WTC11 (cell line): ENCODE data around the gene RPL27. TPM values are rescaled to one million over a fixed set of nuclear protein-coding genes. Genes with fewer than 3 reads are reported as not detected.

ENCODE experiments used
- CBFB ChIP-seq: sonication (generic); formaldehyde crosslinking; IDR thresholded peaks from 2 replicates; pipeline ENCODE4 v1.8.1; 2022; ENCODE audit warnings: mild to moderate bottlenecking, low read depth, missing genetic modification reagents
- CREB1 ChIP-seq: sonication (generic); formaldehyde crosslinking; IDR thresholded peaks from 2 replicates; pipeline ENCODE4 v1.8.0; 2023; ENCODE audit warnings: mild to moderate bottlenecking, missing genetic modification reagents
- CREM ChIP-seq: sonication (generic); formaldehyde crosslinking; IDR thresholded peaks from 2 replicates; pipeline ENCODE4 v1.8.1; 2022; ENCODE audit warnings: mild to moderate bottlenecking, missing genetic modification reagents, moderate library complexity
- ELF4 ChIP-seq: sonication (generic); formaldehyde crosslinking; IDR thresholded peaks from 2 replicates; pipeline ENCODE4 v1.8.1; 2022; ENCODE audit warnings: low read depth, mild to moderate bottlenecking, moderate library complexity, missing genetic modification reagents
- FOXK1 ChIP-seq: sonication (generic); formaldehyde crosslinking; IDR thresholded peaks from 2 replicates; pipeline ENCODE4 v1.8.0; 2022; ENCODE audit warnings: mild to moderate bottlenecking, moderate library complexity, missing genetic modification reagents
- FOXP1 ChIP-seq: sonication (generic); formaldehyde crosslinking; IDR thresholded peaks from 2 replicates; pipeline ENCODE4 v1.8.0; 2022; ENCODE audit warnings: missing genetic modification reagents, mild to moderate bottlenecking, moderate library complexity, borderline replicate concordance
- GABPB1 ChIP-seq: sonication (generic); formaldehyde crosslinking; IDR thresholded peaks from 2 replicates; pipeline ENCODE4 v1.8.1; 2023; ENCODE audit warnings: mild to moderate bottlenecking, missing genetic modification reagents
- HMGA2 ChIP-seq: fragments of 250-450 bp; sonication (Bioruptor Pico); IDR thresholded peaks from 2 replicates; pipeline ENCODE4 v1.4.0; 2021; ENCODE audit warnings: mild to moderate bottlenecking, moderate library complexity
- KAT7 ChIP-seq: sonication (generic); formaldehyde crosslinking; IDR thresholded peaks from 2 replicates; pipeline ENCODE4 v1.8.1; 2023; ENCODE audit warnings: missing genetic modification reagents, mild to moderate bottlenecking, borderline replicate concordance
- NR2C2 ChIP-seq: sonication (generic); formaldehyde crosslinking; IDR thresholded peaks from 2 replicates; pipeline ENCODE4 v1.8.0; 2022; ENCODE audit warnings: mild to moderate bottlenecking, missing genetic modification reagents
- NR3C1 ChIP-seq: sonication (generic); formaldehyde crosslinking; conservative IDR thresholded peaks from 2 replicates; pipeline ENCODE4 v1.8.1; 2023; ENCODE audit warnings: low read depth, mild to moderate bottlenecking, missing genetic modification reagents
- PRRX2 ChIP-seq: fragments of 250-450 bp; sonication (Bioruptor Pico); IDR thresholded peaks from 2 replicates; pipeline ENCODE4 v1.8.0; 2021; ENCODE audit warnings: mild to moderate bottlenecking
- SMAD3 ChIP-seq: sonication (generic); formaldehyde crosslinking; IDR thresholded peaks from 2 replicates; pipeline ENCODE4 v1.8.0; 2022; ENCODE audit warnings: missing genetic modification reagents, mild to moderate bottlenecking, borderline replicate concordance
- TP53 ChIP-seq: sonication (generic); formaldehyde crosslinking; IDR thresholded peaks from 2 replicates; pipeline ENCODE4 v1.8.1; 2023; ENCODE audit warnings: mild to moderate bottlenecking, missing genetic modification reagents
- ZNF263 ChIP-seq: sonication (generic); formaldehyde crosslinking; IDR thresholded peaks from 2 replicates; pipeline ENCODE4 v1.8.1; 2022; ENCODE audit warnings: low read depth, mild to moderate bottlenecking, moderate library complexity, missing genetic modification reagents
- total RNA-seq: library from RNA; stranded (reverse); gene quantifications from 3 replicates; pipeline ENCODE4 v1.2.3, GENCODE V29; 2021
- TF ChIP-seq, protein P1 (sequence below): sonication (generic); formaldehyde crosslinking; IDR thresholded peaks from 2 replicates; pipeline ENCODE4 v1.8.1; 2023; ENCODE audit warnings: mild to moderate bottlenecking, missing genetic modification reagents
- TF ChIP-seq, protein P2 (sequence below): sonication (generic); formaldehyde crosslinking; IDR thresholded peaks from 2 replicates; pipeline ENCODE4 v1.8.0; 2023; ENCODE audit warnings: missing genetic modification reagents
- TF ChIP-seq, protein P3 (sequence below): fragments of 250-450 bp; sonication (Bioruptor Pico); IDR thresholded peaks from 2 replicates; pipeline ENCODE4 v1.9.0; 2021; ENCODE audit warnings: mild to moderate bottlenecking
- TF ChIP-seq, protein P4 (sequence below): fragments of 250-450 bp; sonication (Bioruptor Pico); IDR thresholded peaks from 2 replicates; pipeline ENCODE4 v1.9.0; 2021; ENCODE audit warnings: mild to moderate bottlenecking
- TF ChIP-seq, protein P5 (sequence below): sonication (generic); formaldehyde crosslinking; IDR thresholded peaks from 2 replicates; pipeline ENCODE4 v1.8.1; 2022; ENCODE audit warnings: missing genetic modification reagents, borderline replicate concordance
- TF ChIP-seq, protein P6 (sequence below): sonication (generic); formaldehyde crosslinking; IDR thresholded peaks from 2 replicates; pipeline ENCODE4 v1.8.1; 2022; ENCODE audit warnings: mild to moderate bottlenecking, moderate library complexity, missing genetic modification reagents
- TF ChIP-seq, protein P7 (sequence below): sonication (generic); formaldehyde crosslinking; IDR thresholded peaks from 2 replicates; pipeline ENCODE4 v1.8.1; 2023; ENCODE audit warnings: mild to moderate bottlenecking, missing genetic modification reagents, moderate library complexity
- TF ChIP-seq, protein P8 (sequence below): sonication (generic); formaldehyde crosslinking; conservative IDR thresholded peaks from 2 replicates; pipeline ENCODE4 v1.8.1; 2023; ENCODE audit warnings: mild to moderate bottlenecking, low read depth, missing genetic modification reagents, moderate library complexity
- TF ChIP-seq, protein P9 (sequence below): sonication (generic); formaldehyde crosslinking; IDR thresholded peaks from 2 replicates; pipeline ENCODE4 v1.8.1; 2023; ENCODE audit warnings: mild to moderate bottlenecking, missing genetic modification reagents
- TF ChIP-seq, protein P10 (sequence below): fragments of 250-450 bp; sonication (Bioruptor Pico); IDR thresholded peaks from 2 replicates; pipeline ENCODE4 v2.1.2; 2022; ENCODE audit warnings: mild to moderate bottlenecking, moderate library complexity

Gene RPL27
- total RNA-seq, 1 experiment from 2014 or later, result 1,391 TPM

DNA sequence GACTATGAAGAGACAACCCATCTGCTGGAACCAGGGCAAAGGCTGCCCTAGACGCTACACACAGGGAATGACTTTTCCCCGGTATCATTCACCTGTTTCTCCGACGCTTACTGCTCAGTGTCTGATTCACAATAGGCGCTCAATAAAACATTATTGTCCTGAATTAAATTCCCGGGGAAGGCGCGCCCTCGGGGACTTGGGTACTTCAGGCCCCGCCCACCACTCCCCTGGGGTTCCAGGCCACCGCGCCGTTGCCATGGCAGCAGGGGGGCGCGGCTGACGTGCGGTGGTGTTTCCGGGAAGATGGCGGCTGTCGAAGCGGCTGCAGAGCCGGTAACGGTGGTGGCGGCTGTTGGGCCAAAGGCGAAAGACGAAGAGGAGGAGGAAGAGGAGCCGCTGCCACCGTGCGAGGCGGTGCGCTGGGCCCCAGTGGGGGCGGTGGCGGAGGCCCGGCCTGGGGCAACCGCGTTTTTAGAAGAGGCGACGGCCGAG lies 17.9 kb upstream of the RPL27 start, which contains the start of gene RUNDC1 (continued):
- TF ChIP-seq, protein P1, sequence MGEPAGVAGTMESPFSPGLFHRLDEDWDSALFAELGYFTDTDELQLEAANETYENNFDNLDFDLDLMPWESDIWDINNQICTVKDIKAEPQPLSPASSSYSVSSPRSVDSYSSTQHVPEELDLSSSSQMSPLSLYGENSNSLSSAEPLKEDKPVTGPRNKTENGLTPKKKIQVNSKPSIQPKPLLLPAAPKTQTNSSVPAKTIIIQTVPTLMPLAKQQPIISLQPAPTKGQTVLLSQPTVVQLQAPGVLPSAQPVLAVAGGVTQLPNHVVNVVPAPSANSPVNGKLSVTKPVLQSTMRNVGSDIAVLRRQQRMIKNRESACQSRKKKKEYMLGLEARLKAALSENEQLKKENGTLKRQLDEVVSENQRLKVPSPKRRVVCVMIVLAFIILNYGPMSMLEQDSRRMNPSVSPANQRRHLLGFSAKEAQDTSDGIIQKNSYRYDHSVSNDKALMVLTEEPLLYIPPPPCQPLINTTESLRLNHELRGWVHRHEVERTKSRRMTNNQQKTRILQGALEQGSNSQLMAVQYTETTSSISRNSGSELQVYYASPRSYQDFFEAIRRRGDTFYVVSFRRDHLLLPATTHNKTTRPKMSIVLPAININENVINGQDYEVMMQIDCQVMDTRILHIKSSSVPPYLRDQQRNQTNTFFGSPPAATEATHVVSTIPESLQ (CRISPR knock-in tag), result no peak
- TF ChIP-seq, protein P2, sequence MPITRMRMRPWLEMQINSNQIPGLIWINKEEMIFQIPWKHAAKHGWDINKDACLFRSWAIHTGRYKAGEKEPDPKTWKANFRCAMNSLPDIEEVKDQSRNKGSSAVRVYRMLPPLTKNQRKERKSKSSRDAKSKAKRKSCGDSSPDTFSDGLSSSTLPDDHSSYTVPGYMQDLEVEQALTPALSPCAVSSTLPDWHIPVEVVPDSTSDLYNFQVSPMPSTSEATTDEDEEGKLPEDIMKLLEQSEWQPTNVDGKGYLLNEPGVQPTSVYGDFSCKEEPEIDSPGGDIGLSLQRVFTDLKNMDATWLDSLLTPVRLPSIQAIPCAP (CRISPR knock-in tag), result 0 out of 2 replicates have a peak, but pooled peaks have one; percentile 14
- no peak for TF ChIP-seq ELF4 (CRISPR knock-in tag)
- TF ChIP-seq CREM (CRISPR knock-in tag), result peak; percentile 77; the same call in 1 of the 2 replicates
- no peak for TF ChIP-seq NR2C2 (CRISPR knock-in tag)
- TF ChIP-seq FOXK1 (CRISPR knock-in tag), result peak; percentile 65; the same call in 1 of the 2 replicates
- TF ChIP-seq SMAD3 (CRISPR knock-in tag), result peak; percentile 36; the same call in 1 of the 2 replicates
- TF ChIP-seq, protein P3, sequence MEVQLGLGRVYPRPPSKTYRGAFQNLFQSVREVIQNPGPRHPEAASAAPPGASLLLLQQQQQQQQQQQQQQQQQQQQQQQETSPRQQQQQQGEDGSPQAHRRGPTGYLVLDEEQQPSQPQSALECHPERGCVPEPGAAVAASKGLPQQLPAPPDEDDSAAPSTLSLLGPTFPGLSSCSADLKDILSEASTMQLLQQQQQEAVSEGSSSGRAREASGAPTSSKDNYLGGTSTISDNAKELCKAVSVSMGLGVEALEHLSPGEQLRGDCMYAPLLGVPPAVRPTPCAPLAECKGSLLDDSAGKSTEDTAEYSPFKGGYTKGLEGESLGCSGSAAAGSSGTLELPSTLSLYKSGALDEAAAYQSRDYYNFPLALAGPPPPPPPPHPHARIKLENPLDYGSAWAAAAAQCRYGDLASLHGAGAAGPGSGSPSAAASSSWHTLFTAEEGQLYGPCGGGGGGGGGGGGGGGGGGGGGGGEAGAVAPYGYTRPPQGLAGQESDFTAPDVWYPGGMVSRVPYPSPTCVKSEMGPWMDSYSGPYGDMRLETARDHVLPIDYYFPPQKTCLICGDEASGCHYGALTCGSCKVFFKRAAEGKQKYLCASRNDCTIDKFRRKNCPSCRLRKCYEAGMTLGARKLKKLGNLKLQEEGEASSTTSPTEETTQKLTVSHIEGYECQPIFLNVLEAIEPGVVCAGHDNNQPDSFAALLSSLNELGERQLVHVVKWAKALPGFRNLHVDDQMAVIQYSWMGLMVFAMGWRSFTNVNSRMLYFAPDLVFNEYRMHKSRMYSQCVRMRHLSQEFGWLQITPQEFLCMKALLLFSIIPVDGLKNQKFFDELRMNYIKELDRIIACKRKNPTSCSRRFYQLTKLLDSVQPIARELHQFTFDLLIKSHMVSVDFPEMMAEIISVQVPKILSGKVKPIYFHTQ (CRISPR knock-in tag), result no peak
- TF ChIP-seq, protein P4, sequence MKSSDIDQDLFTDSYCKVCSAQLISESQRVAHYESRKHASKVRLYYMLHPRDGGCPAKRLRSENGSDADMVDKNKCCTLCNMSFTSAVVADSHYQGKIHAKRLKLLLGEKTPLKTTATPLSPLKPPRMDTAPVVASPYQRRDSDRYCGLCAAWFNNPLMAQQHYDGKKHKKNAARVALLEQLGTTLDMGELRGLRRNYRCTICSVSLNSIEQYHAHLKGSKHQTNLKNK, result no peak
- no peak for TF ChIP-seq CREB1 (CRISPR knock-in tag)
- no peak for TF ChIP-seq TP53 (CRISPR knock-in tag)
- TF ChIP-seq PRRX2 (CRISPR knock-in tag), result no peak
- TF ChIP-seq, protein P5, sequence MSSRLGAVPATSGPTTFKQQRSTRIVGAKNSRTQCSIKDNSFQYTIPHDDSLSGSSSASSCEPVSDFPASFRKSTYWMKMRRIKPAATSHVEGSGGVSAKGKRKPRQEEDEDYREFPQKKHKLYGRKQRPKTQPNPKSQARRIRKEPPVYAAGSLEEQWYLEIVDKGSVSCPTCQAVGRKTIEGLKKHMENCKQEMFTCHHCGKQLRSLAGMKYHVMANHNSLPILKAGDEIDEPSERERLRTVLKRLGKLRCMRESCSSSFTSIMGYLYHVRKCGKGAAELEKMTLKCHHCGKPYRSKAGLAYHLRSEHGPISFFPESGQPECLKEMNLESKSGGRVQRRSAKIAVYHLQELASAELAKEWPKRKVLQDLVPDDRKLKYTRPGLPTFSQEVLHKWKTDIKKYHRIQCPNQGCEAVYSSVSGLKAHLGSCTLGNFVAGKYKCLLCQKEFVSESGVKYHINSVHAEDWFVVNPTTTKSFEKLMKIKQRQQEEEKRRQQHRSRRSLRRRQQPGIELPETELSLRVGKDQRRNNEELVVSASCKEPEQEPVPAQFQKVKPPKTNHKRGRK (CRISPR knock-in tag), result no peak
- TF ChIP-seq HMGA2, result no peak
- TF ChIP-seq, protein P6, sequence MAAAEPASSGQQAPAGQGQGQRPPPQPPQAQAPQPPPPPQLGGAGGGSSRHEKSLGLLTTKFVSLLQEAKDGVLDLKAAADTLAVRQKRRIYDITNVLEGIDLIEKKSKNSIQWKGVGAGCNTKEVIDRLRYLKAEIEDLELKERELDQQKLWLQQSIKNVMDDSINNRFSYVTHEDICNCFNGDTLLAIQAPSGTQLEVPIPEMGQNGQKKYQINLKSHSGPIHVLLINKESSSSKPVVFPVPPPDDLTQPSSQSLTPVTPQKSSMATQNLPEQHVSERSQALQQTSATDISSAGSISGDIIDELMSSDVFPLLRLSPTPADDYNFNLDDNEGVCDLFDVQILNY (CRISPR knock-in tag), result no peak
- TF ChIP-seq GABPB1 (CRISPR knock-in tag), result no peak; the same call in none of the 2 replicates
- TF ChIP-seq, protein P7, sequence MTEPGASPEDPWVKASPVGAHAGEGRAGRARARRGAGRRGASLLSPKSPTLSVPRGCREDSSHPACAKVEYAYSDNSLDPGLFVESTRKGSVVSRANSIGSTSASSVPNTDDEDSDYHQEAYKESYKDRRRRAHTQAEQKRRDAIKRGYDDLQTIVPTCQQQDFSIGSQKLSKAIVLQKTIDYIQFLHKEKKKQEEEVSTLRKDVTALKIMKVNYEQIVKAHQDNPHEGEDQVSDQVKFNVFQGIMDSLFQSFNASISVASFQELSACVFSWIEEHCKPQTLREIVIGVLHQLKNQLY, result no peak
- TF ChIP-seq FOXP1 (CRISPR knock-in tag), result no peak
- TF ChIP-seq, protein P8, sequence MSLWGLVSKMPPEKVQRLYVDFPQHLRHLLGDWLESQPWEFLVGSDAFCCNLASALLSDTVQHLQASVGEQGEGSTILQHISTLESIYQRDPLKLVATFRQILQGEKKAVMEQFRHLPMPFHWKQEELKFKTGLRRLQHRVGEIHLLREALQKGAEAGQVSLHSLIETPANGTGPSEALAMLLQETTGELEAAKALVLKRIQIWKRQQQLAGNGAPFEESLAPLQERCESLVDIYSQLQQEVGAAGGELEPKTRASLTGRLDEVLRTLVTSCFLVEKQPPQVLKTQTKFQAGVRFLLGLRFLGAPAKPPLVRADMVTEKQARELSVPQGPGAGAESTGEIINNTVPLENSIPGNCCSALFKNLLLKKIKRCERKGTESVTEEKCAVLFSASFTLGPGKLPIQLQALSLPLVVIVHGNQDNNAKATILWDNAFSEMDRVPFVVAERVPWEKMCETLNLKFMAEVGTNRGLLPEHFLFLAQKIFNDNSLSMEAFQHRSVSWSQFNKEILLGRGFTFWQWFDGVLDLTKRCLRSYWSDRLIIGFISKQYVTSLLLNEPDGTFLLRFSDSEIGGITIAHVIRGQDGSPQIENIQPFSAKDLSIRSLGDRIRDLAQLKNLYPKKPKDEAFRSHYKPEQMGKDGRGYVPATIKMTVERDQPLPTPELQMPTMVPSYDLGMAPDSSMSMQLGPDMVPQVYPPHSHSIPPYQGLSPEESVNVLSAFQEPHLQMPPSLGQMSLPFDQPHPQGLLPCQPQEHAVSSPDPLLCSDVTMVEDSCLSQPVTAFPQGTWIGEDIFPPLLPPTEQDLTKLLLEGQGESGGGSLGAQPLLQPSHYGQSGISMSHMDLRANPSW, result no peak
- TF ChIP-seq, protein P9, sequence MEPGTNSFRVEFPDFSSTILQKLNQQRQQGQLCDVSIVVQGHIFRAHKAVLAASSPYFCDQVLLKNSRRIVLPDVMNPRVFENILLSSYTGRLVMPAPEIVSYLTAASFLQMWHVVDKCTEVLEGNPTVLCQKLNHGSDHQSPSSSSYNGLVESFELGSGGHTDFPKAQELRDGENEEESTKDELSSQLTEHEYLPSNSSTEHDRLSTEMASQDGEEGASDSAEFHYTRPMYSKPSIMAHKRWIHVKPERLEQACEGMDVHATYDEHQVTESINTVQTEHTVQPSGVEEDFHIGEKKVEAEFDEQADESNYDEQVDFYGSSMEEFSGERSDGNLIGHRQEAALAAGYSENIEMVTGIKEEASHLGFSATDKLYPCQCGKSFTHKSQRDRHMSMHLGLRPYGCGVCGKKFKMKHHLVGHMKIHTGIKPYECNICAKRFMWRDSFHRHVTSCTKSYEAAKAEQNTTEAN (CRISPR knock-in tag), result no peak
- no peak for TF ChIP-seq ZNF263
- TF ChIP-seq, protein P10, sequence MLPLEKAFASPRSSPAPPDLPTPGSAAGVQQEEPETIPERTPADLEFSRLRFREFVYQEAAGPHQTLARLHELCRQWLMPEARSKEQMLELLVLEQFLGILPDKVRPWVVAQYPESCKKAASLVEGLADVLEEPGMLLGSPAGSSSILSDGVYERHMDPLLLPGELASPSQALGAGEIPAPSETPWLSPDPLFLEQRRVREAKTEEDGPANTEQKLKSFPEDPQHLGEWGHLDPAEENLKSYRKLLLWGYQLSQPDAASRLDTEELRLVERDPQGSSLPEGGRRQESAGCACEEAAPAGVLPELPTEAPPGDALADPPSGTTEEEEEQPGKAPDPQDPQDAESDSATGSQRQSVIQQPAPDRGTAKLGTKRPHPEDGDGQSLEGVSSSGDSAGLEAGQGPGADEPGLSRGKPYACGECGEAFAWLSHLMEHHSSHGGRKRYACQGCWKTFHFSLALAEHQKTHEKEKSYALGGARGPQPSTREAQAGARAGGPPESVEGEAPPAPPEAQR (CRISPR knock-in tag), result no peak
- TF ChIP-seq KAT7, result no peak
- TF ChIP-seq NR3C1, result no peak
- no peak for TF ChIP-seq CBFB
- TF ChIP-seq, all 79 proteins: peak for 6
